ENCODE results near the gene WSCD2. TPM values are rescaled to one million over a fixed set of nuclear protein-coding genes. Genes with fewer than 3 reads are reported as not detected.

WSCD2 gene
- total RNA-seq, 1 experiment from 2014 or later = 1.8 TPM

DNA sequence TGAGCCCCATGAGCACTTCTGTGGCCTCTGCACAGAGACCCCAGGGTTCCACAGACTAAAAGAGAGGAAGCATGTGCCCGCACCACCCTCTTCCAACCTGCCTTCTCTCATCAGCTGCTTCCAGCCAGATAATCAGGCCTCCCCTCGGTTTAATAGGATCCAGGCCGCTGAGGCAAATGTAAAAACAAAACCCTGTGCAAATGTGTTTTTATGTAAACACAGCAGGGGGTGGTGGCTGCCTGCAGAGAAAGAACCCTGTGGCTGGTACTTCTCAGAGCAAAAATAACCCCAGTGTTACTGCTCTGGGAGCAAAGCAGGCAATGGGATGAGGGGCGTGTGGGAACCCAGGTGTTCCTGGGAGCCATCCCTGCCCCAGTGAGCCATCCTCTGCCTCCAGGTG is 46.2 kb downstream of the WSCD2 start:
- H3K27me3 ChIP-seq (ENCODE audit: control insufficient read depth, insufficient read depth, low read length) = no peaks in the 10 kb centered on the region
- DNase-seq = peak; percentile 52
- H3K4me3 ChIP-seq (ENCODE audit: insufficient read depth, low read depth, low read length) = no peak overlapping the region
- no peaks in the 10 kb centered on the region for H3K36me3 ChIP-seq (replicated peaks; ENCODE audit: control insufficient read depth, insufficient read depth, low read length)

DNA sequence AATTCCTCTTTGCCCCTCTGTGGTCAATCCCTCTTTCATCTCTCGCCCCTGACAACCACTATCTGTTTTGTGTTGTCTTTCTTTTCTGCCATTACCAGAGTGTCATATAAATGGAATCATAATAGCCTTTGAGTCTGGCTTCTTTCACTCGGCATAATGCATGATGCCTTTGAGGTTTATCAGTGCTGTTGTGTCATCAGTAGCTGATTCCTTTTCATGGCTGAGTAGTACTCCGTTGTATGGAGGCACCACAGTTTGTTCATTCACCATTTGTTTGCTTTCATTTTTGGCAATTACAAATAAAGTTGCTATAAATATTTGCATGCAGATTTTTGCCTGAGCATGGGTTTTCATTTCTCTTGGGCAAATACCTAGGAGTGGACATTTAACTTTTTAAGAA is 47.2 kb downstream of the WSCD2 start:
- no peak for DNase-seq
- Histone ChIP-seq H3K36me3 (replicated peaks; ENCODE audit: control insufficient read depth, insufficient read depth, low read length) (no peaks in the 10 kb centered on the region), H3K4me3 (ENCODE audit: insufficient read depth, low read depth, low read length) (no peak overlapping the region), H3K27me3 (ENCODE audit: control insufficient read depth, insufficient read depth, low read length) (no peaks in the 10 kb centered on the region)

DNA sequence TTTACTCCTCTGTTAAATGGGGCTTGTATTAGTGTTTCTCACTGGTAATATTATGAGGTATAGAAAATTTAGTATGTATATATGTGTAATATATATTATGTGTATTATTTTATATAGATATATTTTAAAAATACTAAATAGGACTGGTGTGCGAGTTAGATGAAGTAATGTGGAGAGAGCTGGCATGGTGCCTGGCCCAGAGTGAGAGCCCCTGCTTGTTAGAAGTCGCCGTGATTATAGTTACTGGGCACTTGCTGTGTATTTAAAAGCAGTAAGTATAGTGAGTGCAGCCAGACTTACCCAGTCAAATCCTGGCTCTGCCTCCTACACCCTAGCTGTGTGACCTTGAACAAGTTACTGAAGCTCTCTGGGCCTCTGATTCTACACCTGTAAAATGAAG is 48.0 kb downstream of the WSCD2 start:
- DNase-seq = no peak
- Histone ChIP-seq H3K4me3 (ENCODE audit: insufficient read depth, low read depth, low read length) (no peak overlapping the region), H3K36me3 (replicated peaks; ENCODE audit: control insufficient read depth, insufficient read depth, low read length) (no peaks in the 10 kb centered on the region), H3K27me3 (ENCODE audit: control insufficient read depth, insufficient read depth, low read length) (no peaks in the 10 kb centered on the region)

DNA sequence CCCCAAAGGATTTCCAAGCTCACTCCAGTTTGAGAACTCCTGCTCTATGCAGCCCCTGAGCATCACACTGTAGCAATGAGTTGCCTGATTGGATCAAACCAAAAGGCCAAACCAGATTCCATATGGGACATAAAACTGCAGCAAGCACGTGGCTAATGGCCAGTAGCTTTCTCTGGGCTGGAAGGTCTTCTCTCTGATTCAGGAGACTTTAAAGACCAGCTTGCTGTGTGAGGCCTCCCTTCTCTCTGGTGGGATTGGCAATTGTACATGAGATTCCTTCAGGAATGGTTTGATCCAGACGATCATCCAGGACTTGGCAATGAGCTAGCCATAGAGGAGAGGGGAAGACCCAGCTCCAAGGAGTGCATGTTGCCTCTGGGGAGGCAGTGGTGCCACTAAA is 50.2 kb downstream of the WSCD2 start:
- Histone ChIP-seq H3K4me3 (ENCODE audit: insufficient read depth, low read depth, low read length) (no peak overlapping the region), H3K27me3 (ENCODE audit: control insufficient read depth, insufficient read depth, low read length) (no peaks in the 10 kb centered on the region), H3K36me3 (replicated peaks; ENCODE audit: control insufficient read depth, insufficient read depth, low read length) (no peaks in the 10 kb centered on the region)
- DNase-seq = no peak

DNA sequence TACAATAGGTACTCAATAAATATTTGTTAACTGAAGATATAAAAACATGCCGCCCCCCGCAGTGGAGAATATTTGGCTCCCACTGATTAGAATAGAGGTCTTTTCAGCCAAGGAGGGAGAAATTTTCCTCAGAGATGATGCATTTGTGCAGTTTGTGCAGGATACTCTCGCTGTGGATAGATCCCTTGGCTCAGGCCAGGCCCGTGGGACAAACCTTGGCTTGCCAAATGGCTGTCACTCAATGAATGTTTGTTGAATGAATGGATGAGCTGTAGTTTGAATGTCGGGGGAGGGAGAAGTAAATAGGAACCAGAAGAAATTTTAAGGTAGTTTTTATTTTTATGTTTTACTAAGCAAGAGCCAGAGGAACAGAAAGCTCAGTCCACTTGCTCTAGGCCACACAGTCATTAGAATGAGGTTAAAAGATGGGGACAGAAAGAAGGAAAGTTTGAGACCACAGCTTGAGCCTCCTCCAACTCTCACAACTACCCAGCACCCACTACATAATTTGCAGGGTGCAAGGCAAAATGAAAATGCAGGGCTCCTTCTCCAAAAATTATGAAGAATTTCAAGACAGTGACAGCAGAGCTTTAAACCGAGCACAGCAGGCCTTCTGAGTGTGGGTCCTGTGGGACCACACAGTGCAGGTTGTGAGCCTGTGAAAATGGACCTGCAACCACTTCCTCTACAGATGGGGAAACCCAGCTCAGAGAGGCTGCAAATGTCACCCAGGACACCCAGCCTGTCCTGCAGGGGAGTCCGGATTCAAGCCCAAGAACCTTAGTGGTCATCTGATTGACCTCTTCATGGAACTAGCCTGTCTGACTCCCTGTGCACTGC is 51.4 kb downstream of the WSCD2 start:
- Histone ChIP-seq H3K4me3 (ENCODE audit: insufficient read depth, low read depth, low read length) (no peak overlapping the region), H3K27me3 (ENCODE audit: control insufficient read depth, insufficient read depth, low read length) (no peaks in the 10 kb centered on the region), H3K36me3 (replicated peaks; ENCODE audit: control insufficient read depth, insufficient read depth, low read length) (no peaks in the 10 kb centered on the region)
- DNase-seq = no peak

DNA sequence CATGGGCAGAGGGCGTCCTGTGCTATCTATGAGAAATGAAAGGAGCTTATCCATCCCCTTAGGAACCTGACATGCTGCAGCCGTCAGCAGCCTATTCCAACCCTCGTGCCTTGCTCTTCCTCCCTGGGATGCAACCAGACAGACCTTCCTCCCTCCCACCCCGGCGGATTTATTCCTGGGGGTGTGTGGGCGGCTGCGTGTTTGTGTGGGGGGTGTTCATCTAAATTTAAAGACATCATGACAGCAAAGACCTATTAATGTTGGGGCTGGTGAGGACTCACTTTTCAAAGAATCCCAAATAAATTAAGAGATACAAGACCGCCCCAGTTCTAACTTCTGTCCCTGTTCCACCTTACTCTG is 52.0 kb downstream of the WSCD2 start:
- Histone ChIP-seq H3K4me3 (ENCODE audit: insufficient read depth, low read depth, low read length) (no peak overlapping the region), H3K36me3 (replicated peaks; ENCODE audit: control insufficient read depth, insufficient read depth, low read length) (no peaks in the 10 kb centered on the region), H3K27me3 (ENCODE audit: control insufficient read depth, insufficient read depth, low read length) (no peaks in the 10 kb centered on the region; the same call in 1 of the 2 replicates)
- DNase-seq = no peak

DNA sequence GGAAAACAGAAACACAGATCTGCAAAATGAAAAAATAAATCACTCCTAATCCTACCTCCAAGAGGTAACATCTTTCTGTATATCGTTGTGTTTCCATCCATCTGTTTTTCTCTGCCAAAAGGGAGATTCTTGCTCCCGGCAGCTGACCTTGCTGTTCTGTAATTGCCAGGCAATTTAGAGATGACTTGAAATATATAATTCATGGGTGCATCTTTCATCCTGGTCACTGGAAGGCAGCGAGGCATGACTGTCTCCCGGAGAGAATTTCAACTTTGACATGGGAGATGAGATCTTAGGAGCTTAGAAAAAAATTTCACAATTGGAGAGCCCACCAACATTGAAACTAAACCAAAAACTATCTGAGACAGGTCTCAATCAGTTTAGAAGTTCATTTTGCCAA is 53.0 kb downstream of the WSCD2 start:
- Histone ChIP-seq H3K27me3 (ENCODE audit: control insufficient read depth, insufficient read depth, low read length) (no peaks in the 10 kb centered on the region; the same call in 1 of the 2 replicates), H3K4me3 (ENCODE audit: insufficient read depth, low read depth, low read length) (no peak overlapping the region), H3K36me3 (replicated peaks; ENCODE audit: control insufficient read depth, insufficient read depth, low read length) (no peaks in the 10 kb centered on the region)
- no peak for DNase-seq

DNA sequence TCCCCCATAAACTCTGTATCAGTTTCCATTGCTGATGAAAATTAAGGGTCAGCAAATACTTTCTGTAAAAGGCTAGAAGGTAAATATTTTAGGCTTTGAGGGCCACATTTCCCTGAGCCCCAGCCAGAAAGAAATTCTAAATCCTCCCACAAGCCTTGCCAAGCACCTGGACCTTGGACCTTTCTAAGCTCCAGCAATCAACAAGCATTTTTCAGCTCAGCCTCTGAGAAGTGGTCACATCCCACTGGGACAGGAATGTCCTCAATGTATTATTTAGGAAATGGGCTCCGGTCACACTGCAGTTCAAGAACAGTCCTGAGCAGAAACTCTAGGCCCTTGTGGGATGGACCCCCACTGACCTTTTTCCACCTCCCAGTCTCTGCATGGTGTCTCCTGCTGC is 55.9 kb downstream of the WSCD2 start:
- Histone ChIP-seq H3K36me3 (replicated peaks; ENCODE audit: control insufficient read depth, insufficient read depth, low read length) (no peaks in the 10 kb centered on the region), H3K27me3 (ENCODE audit: control insufficient read depth, insufficient read depth, low read length) (no peaks in the 10 kb centered on the region; the same call in 1 of the 2 replicates), H3K4me3 (ENCODE audit: insufficient read depth, low read depth, low read length) (no peak overlapping the region)
- DNase-seq = no peak

DNA sequence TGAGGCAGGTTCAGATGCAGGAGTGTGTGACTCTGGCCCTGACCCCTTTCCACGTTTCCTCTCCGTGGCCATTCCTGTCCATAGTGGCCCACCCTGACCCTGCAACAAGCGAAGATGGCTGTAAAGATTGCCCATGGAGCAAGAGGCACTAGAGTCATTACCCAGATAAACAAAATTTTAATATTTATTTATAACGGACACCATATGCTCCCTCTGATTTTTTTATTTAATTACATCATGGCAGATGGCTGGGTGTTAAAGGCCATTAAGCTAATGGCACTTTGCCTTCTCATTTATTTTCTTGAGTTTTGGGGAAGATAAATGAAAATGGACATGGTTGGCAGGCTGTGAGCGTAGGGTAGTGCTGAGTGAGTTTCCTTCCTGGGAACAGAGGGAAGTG is 58.7 kb downstream of the WSCD2 start:
- H3K36me3 ChIP-seq (replicated peaks; ENCODE audit: control insufficient read depth, insufficient read depth, low read length) = no peaks in the 10 kb centered on the region
- H3K27me3 ChIP-seq (ENCODE audit: control insufficient read depth, insufficient read depth, low read length) = no peaks in the 10 kb centered on the region; the same call in none of the 2 replicates
- no peak overlapping the region for H3K4me3 ChIP-seq (ENCODE audit: insufficient read depth, low read depth, low read length)
- DNase-seq = no peak

DNA sequence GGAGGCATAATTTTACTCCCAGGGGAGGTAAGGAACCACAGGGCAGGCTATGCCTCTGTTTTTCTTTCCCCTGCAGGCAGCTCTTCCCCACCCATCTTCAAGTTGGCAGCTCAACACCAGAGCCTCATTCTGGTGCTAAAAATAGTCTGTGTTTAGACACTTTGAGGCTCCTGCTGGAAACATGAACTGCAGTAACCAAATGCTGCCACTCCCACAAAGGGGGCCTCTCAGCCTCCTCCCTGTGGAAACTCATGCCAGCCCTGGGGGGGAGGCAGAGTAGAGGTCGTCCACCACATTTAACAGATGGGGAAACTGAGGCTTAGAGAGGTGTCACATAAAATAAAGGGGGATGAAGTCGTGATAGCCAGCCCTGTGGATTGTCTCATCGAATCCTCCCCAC is 61.4 kb downstream of the WSCD2 start:
- Histone ChIP-seq H3K4me3 (ENCODE audit: insufficient read depth, low read depth, low read length) (no peak overlapping the region), H3K36me3 (replicated peaks; ENCODE audit: control insufficient read depth, insufficient read depth, low read length) (no peaks in the 10 kb centered on the region), H3K27me3 (ENCODE audit: control insufficient read depth, insufficient read depth, low read length) (no peaks in the 10 kb centered on the region; the same call in none of the 2 replicates)
- DNase-seq = no peak

DNA sequence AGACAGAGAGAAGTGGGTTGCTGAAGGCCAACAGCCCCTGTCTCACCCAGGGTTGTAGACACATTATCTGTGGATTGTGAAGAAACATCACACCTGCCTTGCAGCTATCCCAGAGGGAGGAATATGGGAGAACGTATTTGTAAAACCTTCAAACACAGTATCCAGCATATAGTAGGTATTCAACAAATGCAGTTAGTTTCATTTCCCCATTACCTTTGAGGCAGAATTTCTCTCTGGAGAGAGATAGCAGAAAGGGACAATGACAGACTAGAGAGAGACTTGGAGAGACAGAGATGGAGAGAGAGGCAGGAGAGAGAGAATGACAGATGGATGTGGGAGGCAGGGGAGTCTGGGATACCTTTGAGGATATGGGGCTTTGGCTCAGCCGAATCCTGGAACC is 62.0 kb downstream of the WSCD2 start:
- Histone ChIP-seq H3K4me3 (ENCODE audit: insufficient read depth, low read depth, low read length) (no peak overlapping the region), H3K36me3 (replicated peaks; ENCODE audit: control insufficient read depth, insufficient read depth, low read length) (no peaks in the 10 kb centered on the region), H3K27me3 (ENCODE audit: control insufficient read depth, insufficient read depth, low read length) (no peaks in the 10 kb centered on the region; the same call in none of the 2 replicates)
- DNase-seq = no peak

DNA sequence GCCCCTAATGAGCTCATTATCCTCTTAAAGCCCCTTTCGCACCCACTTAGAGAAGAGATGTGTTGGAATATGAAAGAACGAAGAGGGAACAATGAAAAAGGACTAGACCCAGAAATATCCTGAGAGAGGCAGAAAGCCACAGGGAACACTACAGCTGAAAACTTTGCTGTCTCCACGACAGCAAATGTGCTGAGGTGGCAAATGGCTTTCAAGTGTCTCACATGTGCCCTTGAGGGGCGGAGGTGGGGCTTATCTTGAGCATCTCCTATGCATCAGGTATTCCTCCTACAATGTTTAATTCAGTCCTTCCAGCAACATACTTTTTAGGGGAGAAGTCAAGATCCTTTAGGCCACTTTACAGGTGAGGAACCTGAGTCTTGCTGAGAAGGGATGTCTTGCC is 62.9 kb downstream of the WSCD2 start:
- Histone ChIP-seq H3K4me3 (ENCODE audit: insufficient read depth, low read depth, low read length) (no peak overlapping the region), H3K27me3 (ENCODE audit: control insufficient read depth, insufficient read depth, low read length) (no peaks in the 10 kb centered on the region; the same call in 1 of the 2 replicates), H3K36me3 (replicated peaks; ENCODE audit: control insufficient read depth, insufficient read depth, low read length) (no peaks in the 10 kb centered on the region)
- DNase-seq = no peak

DNA sequence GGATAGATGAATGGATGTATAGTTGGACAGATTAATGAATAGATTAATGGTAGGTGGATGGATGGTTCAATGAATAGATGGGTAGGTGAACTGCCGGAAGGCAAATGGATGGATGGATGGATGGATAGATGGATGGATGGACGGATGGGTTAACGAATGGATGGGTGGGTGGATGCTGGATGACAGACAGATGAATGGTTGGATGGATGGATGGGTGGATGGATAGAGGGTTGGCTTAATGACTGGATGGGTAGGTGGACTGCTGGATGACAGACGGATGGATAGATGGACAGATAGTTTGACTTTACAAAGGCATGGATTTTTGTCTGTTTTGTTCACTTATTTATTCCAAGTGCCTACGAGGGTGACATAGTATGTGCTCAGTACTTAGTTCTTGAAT is 64.4 kb downstream of the WSCD2 start:
- no peaks in the 10 kb centered on the region for H3K36me3 ChIP-seq (replicated peaks; ENCODE audit: control insufficient read depth, insufficient read depth, low read length)
- no peaks in the 10 kb centered on the region; the same call in 1 of the 2 replicates for H3K27me3 ChIP-seq (ENCODE audit: control insufficient read depth, insufficient read depth, low read length)
- no peak overlapping the region for H3K4me3 ChIP-seq (ENCODE audit: insufficient read depth, low read depth, low read length)
- DNase-seq = no peak

DNA sequence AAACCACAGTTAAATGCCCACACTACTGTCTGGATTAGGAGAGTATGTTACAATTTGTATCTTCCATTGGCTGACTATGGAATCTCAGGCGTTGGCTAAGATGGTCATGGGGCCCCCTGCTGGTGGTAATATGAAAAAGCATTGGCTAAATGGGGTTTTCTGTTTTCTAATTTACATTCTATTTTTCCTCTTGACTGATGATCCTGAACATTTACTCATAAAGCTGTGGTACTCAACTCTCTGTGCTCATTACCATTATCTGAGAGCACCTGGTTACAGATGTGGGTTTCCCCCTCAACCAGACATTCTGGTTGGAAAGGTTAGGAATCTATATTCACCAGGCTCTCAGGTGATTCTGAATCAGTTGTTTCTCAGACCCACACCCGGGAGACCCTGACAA is 64.8 kb downstream of the WSCD2 start:
- H3K27me3 ChIP-seq (ENCODE audit: control insufficient read depth, insufficient read depth, low read length) = no peaks in the 10 kb centered on the region; the same call in 1 of the 2 replicates
- DNase-seq = peak; percentile 82
- H3K4me3 ChIP-seq (ENCODE audit: insufficient read depth, low read depth, low read length) = no peak overlapping the region
- no peaks in the 10 kb centered on the region for H3K36me3 ChIP-seq (replicated peaks; ENCODE audit: control insufficient read depth, insufficient read depth, low read length)

DNA sequence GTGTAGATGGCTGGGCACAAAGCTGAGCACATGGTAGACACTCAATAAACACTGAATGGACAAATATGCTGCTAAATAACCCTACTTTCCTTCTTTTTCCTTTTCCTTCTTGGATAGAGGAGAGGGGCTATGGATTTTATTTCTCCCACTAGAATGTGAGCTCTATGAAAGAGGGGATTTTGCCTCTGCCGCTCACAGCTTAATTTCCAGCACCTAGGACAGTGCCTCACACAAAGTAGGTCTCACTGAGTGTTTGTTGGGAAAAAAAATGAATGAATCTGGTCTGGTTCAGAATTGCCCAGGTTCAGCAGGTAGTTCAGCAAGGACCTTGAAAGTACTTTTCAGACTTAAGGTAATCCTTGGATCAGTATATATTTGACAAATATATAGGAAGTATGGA is 65.5 kb downstream of the WSCD2 start:
- H3K27me3 ChIP-seq (ENCODE audit: control insufficient read depth, insufficient read depth, low read length) = no peaks in the 10 kb centered on the region; the same call in 1 of the 2 replicates
- H3K4me3 ChIP-seq (ENCODE audit: insufficient read depth, low read depth, low read length) = no peak overlapping the region
- no peak for DNase-seq
- no peaks in the 10 kb centered on the region for H3K36me3 ChIP-seq (replicated peaks; ENCODE audit: control insufficient read depth, insufficient read depth, low read length)

Measured in H7 (cell line).